Stimulated activated CD8-positive, alpha-beta memory T cell treated with anti-CD3 and anti-CD28 coated beads, Interleukin-7, amount 100 ng/mL, for 4 hours (primary cell): ENCODE results near the gene SYT14.

Experiments used
- DNase-seq, 2 donors: peaks; one replicate each; pipeline ENCODE4 v3.0.0-alpha.2; 2020; ENCODE audit warnings: low read depth in 2 of 2

Gene SYT14

GRCh38 chr1:210207597-210208450 lies 269.8 kb downstream of the SYT14 start:
- DNase-seq, result no peak

- DNase-seq, result no peak
Observed at GRCh38 chr1:210213335-210213734, 275.3 kb downstream of the SYT14 start.

- DNase-seq, result no peak
Observed at GRCh38 chr1:210214573-210215409, 276.8 kb downstream of the SYT14 start.

- DNase-seq, result no peak
Observed at GRCh38 chr1:210217482-210217881, 279.5 kb downstream of the SYT14 start.

GRCh38 chr1:210218047-210218446 lies 280.0 kb downstream of the SYT14 start:
- DNase-seq, result no peak
